Lower leg skin (tissue), 4 donors: ENCODE data around the gene RNU11. TPM values are rescaled to one million over a fixed set of nuclear protein-coding genes. Genes with fewer than 3 reads are reported as not detected.

ENCODE experiments used
- DNase-seq, 2 donors: peaks; one replicate each; pipeline ENCODE4 v3.0.0-alpha.2; 2019; ENCODE audit warnings: low spot score in 2 of 2
- H3K4me3 ChIP-seq: fragments of 200-600 bp; sonication (generic); 2 replicates; pipeline ENCODE4 v1.5.1; 2017; ENCODE audit warnings: mild to moderate bottlenecking, low read depth; ENCODE audit not compliant: poor library complexity, severe bottlenecking
- POLR2A ChIP-seq, 2 donors: fragments of 450-650 bp; IDR thresholded peaks; one replicate each; pipeline ENCODE4 v1.6.1; 2016 to 2017; ENCODE audit warnings: antibody characterized with exemption in 2 of 2, mild to moderate bottlenecking in 1 of 2, moderate library complexity in 1 of 2
- WGBS, 2 donors: methylation state at CpG; one replicate each; pipeline ENCODE4 v1.1.5; 2018; 5-methylcytosine and 5-hydroxymethylcytosine counted together
- intact Hi-C: fragments of 100-400 bp; cut with DNase I; formaldehyde crosslinking; loops from one replicate; pipeline ENCODE4 v1.15.0; 2023; ENCODE audit warnings: low total_unique reads
- total RNA-seq, 4 donors: library from RNA; depleted of rRNA; stranded (reverse); fragments of >200 nt; gene quantifications; one replicate each; pipeline ENCODE4 v1.1.0, GENCODE V29; 2016
- TF ChIP-seq, protein P1 (sequence below), 3 donors: fragments of 450-650 bp; IDR thresholded peaks; one replicate each; pipeline ENCODE4 v1.5.1; 2016; ENCODE audit warnings: antibody characterized with exemption in 3 of 3, mild to moderate bottlenecking in 3 of 3, moderate library complexity in 2 of 3

The RNU11 gene
- total RNA-seq, 4 donors from 2014 or later, result not detected

DNA sequence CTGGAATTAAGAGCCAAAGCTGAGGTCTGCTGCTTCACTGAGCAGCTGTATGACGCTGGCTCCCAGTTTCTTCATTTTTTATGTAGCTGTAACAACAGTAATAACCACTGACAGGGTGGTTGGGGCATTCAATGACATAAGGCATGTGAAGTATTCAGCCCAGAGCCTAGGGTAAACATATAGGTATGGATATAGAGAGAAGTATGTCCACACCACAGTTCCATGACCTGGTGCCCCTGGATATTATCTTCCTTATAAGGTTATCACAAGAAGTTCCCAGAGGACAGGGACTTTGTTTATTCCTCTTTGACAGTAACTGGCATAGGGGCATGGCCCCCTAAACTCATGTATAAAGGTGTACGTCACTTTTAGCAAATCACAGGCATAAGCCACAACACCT lies 41.6 kb upstream of the RNU11 start:
- TF ChIP-seq, protein P1, sequence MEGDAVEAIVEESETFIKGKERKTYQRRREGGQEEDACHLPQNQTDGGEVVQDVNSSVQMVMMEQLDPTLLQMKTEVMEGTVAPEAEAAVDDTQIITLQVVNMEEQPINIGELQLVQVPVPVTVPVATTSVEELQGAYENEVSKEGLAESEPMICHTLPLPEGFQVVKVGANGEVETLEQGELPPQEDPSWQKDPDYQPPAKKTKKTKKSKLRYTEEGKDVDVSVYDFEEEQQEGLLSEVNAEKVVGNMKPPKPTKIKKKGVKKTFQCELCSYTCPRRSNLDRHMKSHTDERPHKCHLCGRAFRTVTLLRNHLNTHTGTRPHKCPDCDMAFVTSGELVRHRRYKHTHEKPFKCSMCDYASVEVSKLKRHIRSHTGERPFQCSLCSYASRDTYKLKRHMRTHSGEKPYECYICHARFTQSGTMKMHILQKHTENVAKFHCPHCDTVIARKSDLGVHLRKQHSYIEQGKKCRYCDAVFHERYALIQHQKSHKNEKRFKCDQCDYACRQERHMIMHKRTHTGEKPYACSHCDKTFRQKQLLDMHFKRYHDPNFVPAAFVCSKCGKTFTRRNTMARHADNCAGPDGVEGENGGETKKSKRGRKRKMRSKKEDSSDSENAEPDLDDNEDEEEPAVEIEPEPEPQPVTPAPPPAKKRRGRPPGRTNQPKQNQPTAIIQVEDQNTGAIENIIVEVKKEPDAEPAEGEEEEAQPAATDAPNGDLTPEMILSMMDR (IDR thresholded peaks at IDR 0.05), result no peak
- no peak for TF ChIP-seq POLR2A (IDR thresholded peaks at IDR 0.05)
- no peak overlapping the region for H3K4me3 ChIP-seq
- intact Hi-C loops, result no loop called here
- WGBS, 2 donors, result 91 to 92% methylated on average over 2 of the region's 2 CpGs
- DNase-seq, result no peak

DNA sequence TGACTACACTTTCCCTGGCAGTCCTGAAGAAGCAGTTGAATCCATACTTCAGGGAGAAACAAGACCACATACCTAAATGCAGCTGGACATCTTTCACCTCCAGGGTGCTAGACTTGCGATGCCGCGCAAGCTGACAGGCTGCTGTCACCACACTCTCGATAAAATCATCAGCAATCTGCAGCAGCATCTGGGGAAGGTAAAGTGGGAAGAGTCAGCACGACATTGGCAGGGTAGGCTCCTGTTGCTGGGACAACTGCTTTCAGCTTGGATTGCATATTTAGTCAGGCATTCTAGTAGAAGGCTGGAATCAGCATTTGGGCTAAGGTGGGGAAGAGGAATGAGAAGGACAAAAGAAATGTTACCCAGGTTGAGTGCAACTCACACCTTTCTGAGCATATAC lies 35.2 kb upstream of the RNU11 start:
- TF ChIP-seq POLR2A (IDR thresholded peaks at IDR 0.05), result no peak
- TF ChIP-seq, protein P1 (IDR thresholded peaks at IDR 0.05), result no peak
- intact Hi-C loops, result no loop called here
- 91% methylated on average over 5 of the region's 5 CpGs for WGBS, 2 donors
- no peak for DNase-seq
- no peak overlapping the region for H3K4me3 ChIP-seq

DNA sequence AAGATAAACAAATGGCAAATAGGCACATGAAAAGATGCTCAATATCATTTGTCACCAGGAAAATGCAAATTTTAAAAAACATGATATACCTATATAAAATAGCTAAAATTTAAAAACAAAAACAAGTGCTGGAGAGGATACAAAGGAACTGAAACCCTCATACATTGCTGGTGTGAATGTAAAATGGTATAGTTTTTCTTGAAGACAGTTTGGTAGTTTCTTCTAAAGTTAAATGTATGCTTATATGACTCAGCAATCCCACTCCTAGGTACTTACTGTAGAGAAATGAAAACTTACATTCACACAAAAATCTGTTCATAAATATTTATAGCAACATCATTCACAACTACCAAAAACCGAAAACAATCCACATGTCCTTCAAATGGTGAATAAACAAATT lies 16.7 kb upstream of the RNU11 start:
- DNase-seq, result no peak
- TF ChIP-seq POLR2A (IDR thresholded peaks at IDR 0.05), result no peak
- TF ChIP-seq, protein P1 (IDR thresholded peaks at IDR 0.05), result no peak

DNA sequence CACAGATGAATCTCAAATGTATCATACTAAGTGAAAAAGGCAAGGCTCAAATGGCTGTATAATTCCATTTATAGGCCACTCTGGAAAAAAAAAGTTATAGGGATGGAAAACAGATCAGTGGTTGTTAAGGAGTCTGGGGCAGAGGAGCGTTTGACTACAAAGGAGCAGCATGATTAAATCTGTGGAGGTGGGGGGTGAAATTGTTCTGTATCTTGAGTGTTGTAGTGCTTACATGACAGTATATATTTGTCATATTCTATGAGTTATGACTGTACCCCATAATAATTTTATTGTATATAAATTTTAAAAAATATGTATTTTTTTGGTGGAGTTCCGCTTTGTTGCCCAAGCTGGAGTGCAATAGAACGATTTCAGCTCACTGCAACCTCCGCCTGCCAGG lies 15.8 kb upstream of the RNU11 start:
- intact Hi-C loops, result no loop called here
- H3K4me3 ChIP-seq, result no peak overlapping the region
- no peak for DNase-seq
- WGBS, 2 donors, result 94 to 95% methylated on average over 4 of the region's 4 CpGs
- no peak for TF ChIP-seq POLR2A (IDR thresholded peaks at IDR 0.05)
- TF ChIP-seq, protein P1 (IDR thresholded peaks at IDR 0.05), result no peak

More for the DNA sequence above, 16.7 kb upstream of the RNU11 start:
- H3K4me3 ChIP-seq, result no peak overlapping the region
- 89 to 97% methylated on average over 1 of the region's 1 CpG for WGBS, 2 donors
- intact Hi-C loops, result no loop called here

DNA sequence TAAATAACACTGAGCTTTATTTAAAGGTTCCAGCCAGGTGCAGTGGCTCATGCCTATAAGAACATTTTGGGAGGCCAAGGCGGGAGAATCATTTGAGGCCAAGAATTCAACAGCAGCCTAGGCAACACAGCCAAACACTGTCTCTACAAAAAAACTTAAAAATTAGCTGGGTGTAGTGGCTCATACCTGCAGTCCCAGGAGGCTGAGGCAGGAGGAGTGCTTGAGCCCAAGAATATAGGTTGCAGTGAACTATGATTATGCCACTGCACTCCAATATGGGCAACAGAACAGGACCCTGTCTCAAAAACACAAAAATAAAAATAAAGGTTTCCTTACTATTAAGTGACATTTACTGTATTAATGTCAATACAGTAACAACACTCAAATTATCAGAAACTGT lies 7.6 kb upstream of the RNU11 start:
- no peak for DNase-seq
- 39 to 65% methylated on average over 1 of the region's 1 CpG for WGBS, 2 donors
- H3K4me3 ChIP-seq, result no peak overlapping the region
- TF ChIP-seq, protein P1 (IDR thresholded peaks at IDR 0.05), result no peak
- TF ChIP-seq POLR2A (IDR thresholded peaks at IDR 0.05), result no peak
- intact Hi-C loops, result loop anchor here (10.0 kb wide), 1 partner anchor 134 kb away; no protein-coding TSS in a partner anchor
